H1 (cell line): ENCODE measurements around the gene PIERCE2. TPM values are rescaled to one million over a fixed set of nuclear protein-coding genes. Genes with fewer than 3 reads are reported as not detected.

Source experiments
- BACH1 ChIP-seq: IDR thresholded peaks from 2 replicates; pipeline ENCODE4 v1.6.1; 2012; ENCODE audit warnings: low read length, improper control_type of control experiment
- CEBPB ChIP-seq: IDR thresholded peaks from 2 replicates; pipeline ENCODE4 v1.6.1; 2012; ENCODE audit warnings: low read depth, low read length
- CTCF ChIP-seq, 3 experiments: IDR thresholded peaks; 1 replicate in 2 of 3; 2 replicates in 1 of 3; pipeline versions ENCODE4 v1.5.1 to v1.6.1; 2011; ENCODE audit warnings: low read length in 3 of 3, mild to moderate bottlenecking in 3 of 3, inconsistent platforms in 2 of 3, low read depth in 1 of 3, moderate library complexity in 1 of 3; ENCODE audit not compliant: insufficient read depth in 1 of 3; ENCODE audit errors: control extremely low read depth in 1 of 3
- GABPA ChIP-seq: IDR thresholded peaks from 2 replicates; pipeline ENCODE4 v1.6.1; 2011; ENCODE audit warnings: mild to moderate bottlenecking, low read length, moderate library complexity, borderline replicate concordance; ENCODE audit not compliant: insufficient read depth
- GTF2F1 ChIP-seq: IDR thresholded peaks from 2 replicates; pipeline ENCODE4 v1.6.1; 2012; ENCODE audit warnings: low read depth, low read length, improper control_type of control experiment, borderline replicate concordance
- HDAC2 ChIP-seq, 2 experiments: fragments of 300-600 bp in 1 of 2; sonication (generic) in 1 of 2; IDR thresholded peaks; 2 replicates each; pipeline ENCODE4 v1.6.1; 2011 to 2012; ENCODE audit warnings: low read depth in 2 of 2, low read length in 2 of 2, mild to moderate bottlenecking in 2 of 2, moderate library complexity in 2 of 2, borderline replicate concordance in 1 of 2, inconsistent platforms in 1 of 2
- MAX ChIP-seq: IDR thresholded peaks from 2 replicates; pipeline ENCODE4 v1.6.1; 2012; ENCODE audit warnings: inconsistent platforms
- PHF8 ChIP-seq: fragments of 200-600 bp; sonication (generic); conservative IDR thresholded peaks from 2 replicates; pipeline ENCODE4 v1.7.1; 2012; ENCODE audit warnings: low read depth, mild to moderate bottlenecking, inconsistent platforms, low read length, moderate library complexity
- POLR2A ChIP-seq, 2 experiments: IDR thresholded peaks; 1 replicate in 1 of 2; 2 replicates in 1 of 2; pipeline ENCODE4 v1.6.1; 2011; ENCODE audit warnings: low read depth in 2 of 2, low read length in 2 of 2, mild to moderate bottlenecking in 2 of 2; ENCODE audit errors: control extremely low read depth in 1 of 2
- POLR2AphosphoS5 ChIP-seq: IDR thresholded peaks from 2 replicates; pipeline ENCODE4 v1.6.1; 2011; ENCODE audit warnings: low read depth, low read length
- RBBP5 ChIP-seq: IDR thresholded peaks from 2 replicates; pipeline ENCODE4 v1.7.1; 2012; ENCODE audit warnings: low read depth, mild to moderate bottlenecking, inconsistent platforms, low read length, moderate library complexity, borderline replicate concordance
- SIN3A ChIP-seq, 2 experiments: IDR thresholded peaks in 1 of 2; conservative IDR thresholded peaks in 1 of 2; 2 replicates each; pipeline ENCODE4 v1.6.1; 2011 to 2012; ENCODE audit warnings: low read length in 2 of 2, improper control_type of control experiment in 1 of 2, low read depth in 1 of 2, mild to moderate bottlenecking in 1 of 2
- SIX5 ChIP-seq: IDR thresholded peaks from 2 replicates; pipeline ENCODE4 v1.6.1; 2011; ENCODE audit warnings: mild to moderate bottlenecking, low read depth, low read length
- YY1 ChIP-seq: IDR thresholded peaks from 2 replicates; pipeline ENCODE4 v1.6.1; 2011; ENCODE audit warnings: low read depth, mild to moderate bottlenecking, low read length
- polyA plus RNA-seq, 7 experiments: library from polyadenylated mRNA; depleted of rRNA in 3 of 7; stranded (reverse) in 5 of 7; unstranded in 2 of 7; fragments of >200 nt in 5 of 7; fragments of 200-250 nt in 2 of 7; gene quantifications; 1 replicate in 5 of 7; 2 replicates in 1 of 7; 4 replicates in 1 of 7; pipeline versions ENCODE4 v1.2.1 to v1.2.3, GENCODE V29; 2011 to 2013; ENCODE audit warnings: missing spikeins in 2 of 7, mixed read lengths in 2 of 7
- total RNA-seq: library from RNA; stranded (reverse); fragmentation: NEBNext Ultra II Directional; extraction: Animal tissue kit (Norgen Biotek cat#: 25700); gene quantifications from 2 replicates; pipeline ENCODE4 v1.2.1, GENCODE V29; 2021

Gene PIERCE2
- total and polyA plus RNA-seq, 2 of the 8 experiments (the other 6 are each of a cell fraction or from before 2014, with no cell fraction given): 1.9 to 2.7 TPM

- TF ChIP-seq SIX5 (peak; percentile 58; the same call in 1 of the 2 replicates), PHF8 (peak; percentile 56; the same call in 1 of the 2 replicates), HDAC2 (IDR thresholded peaks at IDR 0.05; ENCODE audit: borderline replicate concordance in 1 of 2, low read depth in 2 of 2, low read length in 2 of 2) (no peak; a peak in 1 of 4 replicates), SIN3A (conservative IDR thresholded peaks at IDR 0.05 in 1 of 2, IDR thresholded peaks at IDR 0.05 in 1 of 2; ENCODE audit: low read depth in 1 of 2, low read length in 2 of 2) (peak; percentile 78 to 92; a peak in 1 of 4 replicates), BACH1 (no peak), YY1 (0 out of 2 replicates have a peak, but pooled peaks have one; percentile 46), POLR2AphosphoS5 (no peak), GTF2F1 (no peak), MAX (peak; percentile 44; the same call in 1 of the 2 replicates), RBBP5 (peak; percentile 75; the same call in 1 of the 2 replicates), GABPA (no peak), CTCF (IDR thresholded peaks at IDR 0.05; ENCODE audit: control extremely low read depth in 1 of 3, insufficient read depth in 1 of 3, low read depth in 1 of 3, low read length in 3 of 3) (peak; percentile 44 to 74 (median 61)), CEBPB (no peak), POLR2A (IDR thresholded peaks at IDR 0.05; ENCODE audit: control extremely low read depth in 1 of 2, low read depth in 2 of 2, low read length in 2 of 2) (peak in 1 of 2 experiments; percentile 64; a peak in 2 of 3 replicates)
These were observed at the start of gene PIERCE2, which contains the start of gene CCPG1 (continued) for GRCh38 chr15:55408012-55408928.
